GM23338 (cell line): ENCODE data around the gene BAX. TPM values are rescaled to one million over a fixed set of nuclear protein-coding genes. Genes with fewer than 3 reads are reported as not detected.
A peak's percentile ranks its signal among the peaks of the same experiment; 100 is the strongest.

ENCODE experiments used
- ATAC-seq: fragments of 200-7000 bp; cut with Tn5 transposase; 3 replicates; pipeline ENCODE4 v1.9.1; 2020
- DNase-seq: peaks from one replicate; pipeline ENCODE4 v3.0.0-alpha.2; 2015; ENCODE audit warnings: low spot score
- H2AFZ ChIP-seq: fragments of 200-600 bp; sonication (generic); 2 replicates; pipeline ENCODE4 v1.8.0; 2016; ENCODE audit warnings: antibody characterized with exemption, mild to moderate bottlenecking, moderate library complexity
- H3F3A ChIP-seq: fragments of 200-600 bp; sonication (generic); replicated peaks from 2 replicates; pipeline ENCODE4 v1.8.0; 2017; ENCODE audit warnings: antibody characterized with exemption, mixed run types, low read depth
- H3K27ac ChIP-seq: fragments of 200-600 bp; sonication (generic); 2 replicates; pipeline ENCODE4 v1.6.1; 2016; ENCODE audit warnings: low read depth
- H3K27me3 ChIP-seq: fragments of 200-600 bp; sonication (generic); 2 replicates; pipeline ENCODE4 v1.8.0; 2016; ENCODE audit warnings: mild to moderate bottlenecking, mixed run types, moderate library complexity; ENCODE audit not compliant: insufficient read depth
- H3K36me3 ChIP-seq: fragments of 200-600 bp; sonication (generic); 2 replicates; pipeline ENCODE4 v1.8.0; 2016; ENCODE audit warnings: mild to moderate bottlenecking; ENCODE audit not compliant: insufficient read depth
- H3K4me1 ChIP-seq: fragments of 200-600 bp; sonication (generic); 2 replicates; pipeline ENCODE4 v1.8.0; 2016; ENCODE audit warnings: mild to moderate bottlenecking, moderate library complexity; ENCODE audit not compliant: insufficient read depth
- H3K4me2 ChIP-seq: fragments of 200-600 bp; sonication (generic); 2 replicates; pipeline ENCODE4 v1.7.1; 2017; ENCODE audit warnings: mixed run types
- H3K4me3 ChIP-seq: fragments of 200-600 bp; sonication (generic); 2 replicates; pipeline ENCODE4 v1.6.1; 2016; ENCODE audit warnings: mixed run types
- H3K79me2 ChIP-seq: fragments of 200-600 bp; sonication (generic); replicated peaks from 2 replicates; pipeline ENCODE4 v1.8.0; 2017; ENCODE audit warnings: mild to moderate bottlenecking; ENCODE audit not compliant: insufficient read depth
- H3K9me2 ChIP-seq: fragments of 200-600 bp; sonication (generic); 2 replicates; pipeline ENCODE4 v1.8.0; 2017; ENCODE audit not compliant: insufficient read depth
- H4K20me1 ChIP-seq: fragments of 200-600 bp; sonication (generic); replicated peaks from 2 replicates; pipeline ENCODE4 v1.8.0; 2017; ENCODE audit warnings: mild to moderate bottlenecking; ENCODE audit not compliant: insufficient read depth
- H3K27ac Mint-ChIP-seq: 2 replicates; pipeline ENCODE4 v1.8.0; 2020; ENCODE audit warnings: inconsistent platforms, mild to moderate bottlenecking, moderate library complexity, mixed read lengths
- H3K27me3 Mint-ChIP-seq: 3 replicates; pipeline ENCODE4 v1.8.0; 2022; ENCODE audit warnings: low read depth, mild to moderate bottlenecking, moderate library complexity, mixed read lengths, inconsistent platforms; ENCODE audit not compliant: insufficient read depth, poor library complexity
- H3K36me3 Mint-ChIP-seq: 3 replicates; pipeline ENCODE4 v1.8.0; 2021; ENCODE audit warnings: low read depth, mild to moderate bottlenecking, inconsistent platforms, moderate library complexity, mixed read lengths
- H3K4me1 Mint-ChIP-seq: 3 replicates; pipeline ENCODE4 v1.8.0; 2020; ENCODE audit warnings: mild to moderate bottlenecking, inconsistent platforms, mixed read lengths
- H3K4me3 Mint-ChIP-seq: 3 replicates; pipeline ENCODE4 v1.8.0; 2021; ENCODE audit warnings: moderate library complexity, mild to moderate bottlenecking, inconsistent platforms, mixed read lengths
- H3K9me3 Mint-ChIP-seq: 3 replicates; pipeline ENCODE4 v1.8.0; 2020; ENCODE audit warnings: moderate library complexity, mild to moderate bottlenecking, inconsistent platforms, mixed read lengths
- EZH2 ChIP-seq: fragments of 200-600 bp; sonication (generic); IDR thresholded peaks from one replicate; pipeline ENCODE4 v1.8.0; 2017; ENCODE audit warnings: antibody characterized with exemption, mild to moderate bottlenecking, low read depth; ENCODE audit not compliant: unreplicated experiment
- ZNF114 ChIP-seq: fragments of 250-450 bp; sonication (Bioruptor Pico); IDR thresholded peaks from 2 replicates; pipeline ENCODE4 v1.5.0; 2020; ENCODE audit warnings: mild to moderate bottlenecking, moderate library complexity
- ZNF331 ChIP-seq: fragments of 250-450 bp; sonication (Bioruptor Pico); IDR thresholded peaks from 2 replicates; pipeline ENCODE4 v1.5.0; 2020; ENCODE audit warnings: low read depth, mild to moderate bottlenecking, moderate library complexity
- polyA plus RNA-seq: library from polyadenylated mRNA; unstranded; fragments of >200 nt; fragmentation: Nextera tagmentation; extraction: Ambion mirVana; gene quantifications from 2 replicates; pipeline ENCODE4 v1.2.1, GENCODE V29; 2016
- total RNA-seq: library from RNA; depleted of rRNA; stranded (reverse); fragments of >200 nt; shearing (Covaris generic); gene quantifications from 2 replicates; pipeline ENCODE4 v1.2.3, GENCODE V29; 2014
- TF ChIP-seq, protein P1 (sequence below): fragments of 250-450 bp; sonication (Bioruptor Pico); IDR thresholded peaks from 2 replicates; pipeline ENCODE4 v1.5.0; 2020; ENCODE audit warnings: mild to moderate bottlenecking, moderate library complexity
- TF ChIP-seq, protein P2 (sequence below), 2 experiments: fragments of 200-600 bp in 1 of 2; sonication (generic) in 1 of 2; conservative IDR thresholded peaks; 2 replicates each; pipeline versions ENCODE4 v1.5.1 to v1.6.1; 2016 to 2017; ENCODE audit warnings: antibody characterized with exemption in 2 of 2, low read depth in 2 of 2, mild to moderate bottlenecking in 2 of 2, moderate library complexity in 1 of 2

BAX gene
- total and polyA plus RNA-seq, 2 experiments from 2014 or later = 179 to 261 TPM

DNA sequence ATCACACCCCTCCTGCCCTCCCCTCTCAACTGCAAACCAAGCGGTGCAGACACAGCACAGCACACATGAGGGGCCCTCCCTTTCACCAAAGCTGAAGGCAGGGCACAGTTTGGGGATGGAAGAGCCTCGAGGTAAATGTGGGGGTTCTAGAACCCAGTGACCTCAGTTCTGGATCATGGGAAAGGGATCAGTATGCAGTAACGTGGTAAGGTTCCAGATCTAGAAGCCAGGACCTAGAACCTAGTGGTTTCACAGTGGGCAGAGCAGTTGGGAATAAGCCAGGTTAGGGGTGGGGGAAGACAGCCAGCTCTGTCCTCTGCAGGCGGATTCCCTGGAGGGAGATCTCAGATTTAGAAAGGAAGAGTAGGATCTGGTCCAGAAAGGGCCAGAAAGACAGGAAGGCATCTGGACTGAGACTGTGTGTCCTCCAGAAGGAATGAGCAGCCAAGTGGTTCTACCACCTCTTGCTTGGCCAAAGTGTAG lies 13.5 kb downstream of the BAX start (continued):
- TF ChIP-seq, protein P1, sequence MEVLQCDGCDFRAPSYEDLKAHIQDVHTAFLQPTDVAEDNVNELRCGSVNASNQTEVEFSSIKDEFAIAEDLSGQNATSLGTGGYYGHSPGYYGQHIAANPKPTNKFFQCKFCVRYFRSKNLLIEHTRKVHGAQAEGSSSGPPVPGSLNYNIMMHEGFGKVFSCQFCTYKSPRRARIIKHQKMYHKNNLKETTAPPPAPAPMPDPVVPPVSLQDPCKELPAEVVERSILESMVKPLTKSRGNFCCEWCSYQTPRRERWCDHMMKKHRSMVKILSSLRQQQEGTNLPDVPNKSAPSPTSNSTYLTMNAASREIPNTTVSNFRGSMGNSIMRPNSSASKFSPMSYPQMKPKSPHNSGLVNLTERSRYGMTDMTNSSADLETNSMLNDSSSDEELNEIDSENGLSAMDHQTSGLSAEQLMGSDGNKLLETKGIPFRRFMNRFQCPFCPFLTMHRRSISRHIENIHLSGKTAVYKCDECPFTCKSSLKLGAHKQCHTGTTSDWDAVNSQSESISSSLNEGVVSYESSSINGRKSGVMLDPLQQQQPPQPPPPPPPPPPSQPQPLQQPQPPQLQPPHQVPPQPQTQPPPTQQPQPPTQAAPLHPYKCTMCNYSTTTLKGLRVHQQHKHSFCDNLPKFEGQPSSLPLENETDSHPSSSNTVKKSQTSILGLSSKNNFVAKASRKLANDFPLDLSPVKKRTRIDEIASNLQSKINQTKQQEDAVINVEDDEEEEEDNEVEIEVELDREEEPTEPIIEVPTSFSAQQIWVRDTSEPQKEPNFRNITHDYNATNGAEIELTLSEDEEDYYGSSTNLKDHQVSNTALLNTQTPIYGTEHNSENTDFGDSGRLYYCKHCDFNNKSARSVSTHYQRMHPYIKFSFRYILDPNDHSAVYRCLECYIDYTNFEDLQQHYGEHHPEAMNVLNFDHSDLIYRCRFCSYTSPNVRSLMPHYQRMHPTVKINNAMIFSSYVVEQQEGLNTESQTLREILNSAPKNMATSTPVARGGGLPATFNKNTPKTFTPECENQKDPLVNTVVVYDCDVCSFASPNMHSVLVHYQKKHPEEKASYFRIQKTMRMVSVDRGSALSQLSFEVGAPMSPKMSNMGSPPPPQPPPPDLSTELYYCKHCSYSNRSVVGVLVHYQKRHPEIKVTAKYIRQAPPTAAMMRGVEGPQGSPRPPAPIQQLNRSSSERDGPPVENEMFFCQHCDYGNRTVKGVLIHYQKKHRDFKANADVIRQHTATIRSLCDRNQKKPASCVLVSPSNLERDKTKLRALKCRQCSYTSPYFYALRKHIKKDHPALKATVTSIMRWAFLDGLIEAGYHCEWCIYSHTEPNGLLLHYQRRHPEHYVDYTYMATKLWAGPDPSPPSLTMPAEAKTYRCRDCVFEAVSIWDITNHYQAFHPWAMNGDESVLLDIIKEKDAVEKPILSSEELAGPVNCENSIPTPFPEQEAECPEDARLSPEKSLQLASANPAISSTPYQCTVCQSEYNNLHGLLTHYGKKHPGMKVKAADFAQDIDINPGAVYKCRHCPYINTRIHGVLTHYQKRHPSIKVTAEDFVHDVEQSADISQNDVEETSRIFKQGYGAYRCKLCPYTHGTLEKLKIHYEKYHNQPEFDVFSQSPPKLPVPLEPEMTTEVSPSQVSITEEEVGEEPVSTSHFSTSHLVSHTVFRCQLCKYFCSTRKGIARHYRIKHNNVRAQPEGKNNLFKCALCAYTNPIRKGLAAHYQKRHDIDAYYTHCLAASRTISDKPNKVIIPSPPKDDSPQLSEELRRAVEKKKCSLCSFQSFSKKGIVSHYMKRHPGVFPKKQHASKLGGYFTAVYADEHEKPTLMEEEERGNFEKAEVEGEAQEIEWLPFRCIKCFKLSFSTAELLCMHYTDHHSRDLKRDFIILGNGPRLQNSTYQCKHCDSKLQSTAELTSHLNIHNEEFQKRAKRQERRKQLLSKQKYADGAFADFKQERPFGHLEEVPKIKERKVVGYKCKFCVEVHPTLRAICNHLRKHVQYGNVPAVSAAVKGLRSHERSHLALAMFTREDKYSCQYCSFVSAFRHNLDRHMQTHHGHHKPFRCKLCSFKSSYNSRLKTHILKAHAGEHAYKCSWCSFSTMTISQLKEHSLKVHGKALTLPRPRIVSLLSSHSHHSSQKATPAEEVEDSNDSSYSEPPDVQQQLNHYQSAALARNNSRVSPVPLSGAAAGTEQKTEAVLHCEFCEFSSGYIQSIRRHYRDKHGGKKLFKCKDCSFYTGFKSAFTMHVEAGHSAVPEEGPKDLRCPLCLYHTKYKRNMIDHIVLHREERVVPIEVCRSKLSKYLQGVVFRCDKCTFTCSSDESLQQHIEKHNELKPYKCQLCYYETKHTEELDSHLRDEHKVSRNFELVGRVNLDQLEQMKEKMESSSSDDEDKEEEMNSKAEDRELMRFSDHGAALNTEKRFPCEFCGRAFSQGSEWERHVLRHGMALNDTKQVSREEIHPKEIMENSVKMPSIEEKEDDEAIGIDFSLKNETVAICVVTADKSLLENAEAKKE = no peak
- TF ChIP-seq, protein P2, sequence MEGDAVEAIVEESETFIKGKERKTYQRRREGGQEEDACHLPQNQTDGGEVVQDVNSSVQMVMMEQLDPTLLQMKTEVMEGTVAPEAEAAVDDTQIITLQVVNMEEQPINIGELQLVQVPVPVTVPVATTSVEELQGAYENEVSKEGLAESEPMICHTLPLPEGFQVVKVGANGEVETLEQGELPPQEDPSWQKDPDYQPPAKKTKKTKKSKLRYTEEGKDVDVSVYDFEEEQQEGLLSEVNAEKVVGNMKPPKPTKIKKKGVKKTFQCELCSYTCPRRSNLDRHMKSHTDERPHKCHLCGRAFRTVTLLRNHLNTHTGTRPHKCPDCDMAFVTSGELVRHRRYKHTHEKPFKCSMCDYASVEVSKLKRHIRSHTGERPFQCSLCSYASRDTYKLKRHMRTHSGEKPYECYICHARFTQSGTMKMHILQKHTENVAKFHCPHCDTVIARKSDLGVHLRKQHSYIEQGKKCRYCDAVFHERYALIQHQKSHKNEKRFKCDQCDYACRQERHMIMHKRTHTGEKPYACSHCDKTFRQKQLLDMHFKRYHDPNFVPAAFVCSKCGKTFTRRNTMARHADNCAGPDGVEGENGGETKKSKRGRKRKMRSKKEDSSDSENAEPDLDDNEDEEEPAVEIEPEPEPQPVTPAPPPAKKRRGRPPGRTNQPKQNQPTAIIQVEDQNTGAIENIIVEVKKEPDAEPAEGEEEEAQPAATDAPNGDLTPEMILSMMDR (conservative IDR thresholded peaks at IDR 0.05; ENCODE audit: low read depth in 2 of 2) = no peak

DNA sequence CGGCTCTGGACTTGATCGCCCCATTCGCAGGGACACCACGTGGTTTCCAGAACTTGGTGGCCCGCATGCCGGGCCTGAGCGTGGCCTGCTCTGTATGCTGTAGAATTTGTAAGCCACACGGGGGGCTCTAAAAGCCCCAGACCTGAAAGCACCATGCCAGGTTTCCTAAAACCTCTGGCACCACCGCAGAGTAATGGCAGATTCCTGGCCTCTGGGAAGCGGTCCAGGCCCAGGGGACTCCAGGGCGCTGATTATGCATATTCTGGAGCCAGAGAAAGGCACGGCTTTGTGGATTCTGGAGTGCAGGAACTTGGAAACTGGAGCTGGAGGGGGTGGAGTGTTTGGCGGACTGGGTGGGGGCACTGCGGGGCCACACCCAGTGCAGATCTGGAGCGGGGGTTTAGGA lies 14.1 kb downstream of the BAX start:
- Mint-ChIP-seq H3K27ac (0 out of 2 replicates have a peak overlapping the region, but pooled peaks have one; percentile 72), H3K36me3 (peaks cover 55% of the 10 kb centered on the region), H3K4me3 (no peak overlapping the region), H3K9me3 (peaks cover 13% of the 10 kb centered on the region), H3K27me3 (peaks cover 45% of the 10 kb centered on the region), H3K4me1 (peaks cover 27% of the 10 kb centered on the region)
- Histone ChIP-seq H3K4me3 (no peak overlapping the region), H3K4me2 (no peak overlapping the region), H3K27me3 (no peaks in the 10 kb centered on the region), H2AFZ (no peak overlapping the region), H3K79me2 (peaks cover 24% of the 10 kb centered on the region), H3K27ac (no peak overlapping the region), H3K36me3 (peaks cover 13% of the 10 kb centered on the region), H3K9me2 (no peaks in the 10 kb centered on the region), H4K20me1 (peaks cover 11% of the 10 kb centered on the region), H3F3A (peaks cover 44% of the 10 kb centered on the region), H3K4me1 (peaks cover 11% of the 10 kb centered on the region)
- ATAC-seq (no peak), DNase-seq (no peak)
- TF ChIP-seq, protein P2 (conservative IDR thresholded peaks at IDR 0.05; ENCODE audit: low read depth in 2 of 2) = no peak
- TF ChIP-seq ZNF114 (no peak), ZNF331 (no peak), EZH2 (no peak)
